ENCODE data around the gene RASGRP1.

The RASGRP1 gene

DNA sequence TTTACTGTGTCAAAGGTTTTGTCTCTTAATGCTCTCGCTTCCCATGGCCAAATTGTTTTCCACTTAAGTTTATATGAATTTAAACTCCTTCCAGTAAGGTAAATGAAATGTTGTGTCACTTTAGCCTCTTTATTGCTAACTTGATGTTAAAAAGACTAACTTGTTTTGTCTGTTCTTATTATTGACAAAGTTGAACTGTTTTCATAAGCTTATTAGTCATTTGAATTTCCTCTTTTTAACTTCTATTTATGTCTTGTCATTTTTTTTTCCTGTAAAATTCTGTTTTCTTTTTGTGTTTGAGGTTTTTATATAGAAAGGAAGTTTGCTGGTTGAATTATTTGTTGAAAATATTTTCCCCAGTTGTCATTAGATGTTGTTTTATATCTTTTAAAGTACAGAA, 84.9 kb downstream of the RASGRP1 start:
- Histone ChIP-seq H3K4me3 (ENCODE audit: low read length) (no peak overlapping the region), H3K27ac (ENCODE audit: low read depth, low read length) (no peak overlapping the region), H3K27me3 (ENCODE audit: control insufficient read depth, insufficient read depth, low read length) (no peaks in the 10 kb centered on the region), H3K9ac (ENCODE audit: low read length) (no peak overlapping the region), H3K4me1 (ENCODE audit: control insufficient read depth, insufficient read depth, low read length) (no peaks in the 10 kb centered on the region), H3K36me3 (ENCODE audit: control insufficient read depth, insufficient read depth, low read length) (peaks cover 3% of the 10 kb centered on the region)

GRCh38 chr15:38479266-38479665, 85.3 kb downstream of the RASGRP1 start:
- H3K9ac ChIP-seq (ENCODE audit: low read length), result no peak overlapping the region
- no peaks in the 10 kb centered on the region for H3K4me1 ChIP-seq (ENCODE audit: control insufficient read depth, insufficient read depth, low read length)
- H3K4me3 ChIP-seq (ENCODE audit: low read length), result no peak overlapping the region
- H3K27me3 ChIP-seq (ENCODE audit: control insufficient read depth, insufficient read depth, low read length), result no peaks in the 10 kb centered on the region
- no peak overlapping the region for H3K27ac ChIP-seq (ENCODE audit: low read depth, low read length)
- peaks cover 3% of the 10 kb centered on the region for H3K36me3 ChIP-seq (ENCODE audit: control insufficient read depth, insufficient read depth, low read length)

GRCh38 chr15:38477637-38478036, 87.0 kb downstream of the RASGRP1 start:
- peaks cover 3% of the 10 kb centered on the region for H3K36me3 ChIP-seq (ENCODE audit: control insufficient read depth, insufficient read depth, low read length)

DNA sequence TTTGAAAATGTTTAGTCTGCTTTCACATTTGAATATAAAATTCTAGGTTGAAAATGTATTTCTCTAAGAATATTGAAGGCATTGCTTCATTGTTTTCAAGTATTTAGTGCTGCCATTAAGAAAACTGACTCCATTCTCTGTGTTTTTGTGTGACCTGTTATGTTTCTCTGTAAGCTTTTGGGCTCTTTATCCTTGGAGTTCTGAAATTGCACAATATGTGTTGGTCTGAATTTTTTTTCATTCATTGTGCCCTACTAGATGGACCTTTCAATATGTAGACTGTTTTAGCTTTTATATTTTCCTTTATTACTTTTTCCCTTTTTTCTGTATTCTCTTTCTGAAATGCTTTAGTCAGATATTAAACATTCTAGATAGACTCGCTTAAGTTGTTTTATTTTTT, 88.5 kb downstream of the RASGRP1 start:
- no peak overlapping the region for H3K4me3 ChIP-seq (ENCODE audit: low read length)

More at GRCh38 chr15:38477637-38478036, 87.0 kb downstream of the RASGRP1 start:
- no peaks in the 10 kb centered on the region for H3K4me1 ChIP-seq (ENCODE audit: control insufficient read depth, insufficient read depth, low read length)
- H3K9ac ChIP-seq (ENCODE audit: low read length), result no peak overlapping the region
- H3K4me3 ChIP-seq (ENCODE audit: low read length), result no peak overlapping the region
- no peaks in the 10 kb centered on the region for H3K27me3 ChIP-seq (ENCODE audit: control insufficient read depth, insufficient read depth, low read length)
- H3K27ac ChIP-seq (ENCODE audit: low read depth, low read length), result no peak overlapping the region

GRCh38 chr15:38475361-38475760, 89.3 kb downstream of the RASGRP1 start:
- H3K36me3 ChIP-seq (ENCODE audit: control insufficient read depth, insufficient read depth, low read length), result peaks cover 3% of the 10 kb centered on the region
- H3K27me3 ChIP-seq (ENCODE audit: control insufficient read depth, insufficient read depth, low read length), result no peaks in the 10 kb centered on the region
- H3K4me1 ChIP-seq (ENCODE audit: control insufficient read depth, insufficient read depth, low read length), result no peaks in the 10 kb centered on the region
- no peak overlapping the region for H3K27ac ChIP-seq (ENCODE audit: low read depth, low read length)
- no peak overlapping the region for H3K9ac ChIP-seq (ENCODE audit: low read length)
- H3K4me3 ChIP-seq (ENCODE audit: low read length), result no peak overlapping the region

More for the DNA sequence above, 88.5 kb downstream of the RASGRP1 start:
- H3K4me1 ChIP-seq (ENCODE audit: control insufficient read depth, insufficient read depth, low read length), result no peaks in the 10 kb centered on the region
- H3K27ac ChIP-seq (ENCODE audit: low read depth, low read length), result no peak overlapping the region
- no peaks in the 10 kb centered on the region for H3K27me3 ChIP-seq (ENCODE audit: control insufficient read depth, insufficient read depth, low read length)
- H3K9ac ChIP-seq (ENCODE audit: low read length), result no peak overlapping the region
- peaks cover 3% of the 10 kb centered on the region for H3K36me3 ChIP-seq (ENCODE audit: control insufficient read depth, insufficient read depth, low read length)

DNA sequence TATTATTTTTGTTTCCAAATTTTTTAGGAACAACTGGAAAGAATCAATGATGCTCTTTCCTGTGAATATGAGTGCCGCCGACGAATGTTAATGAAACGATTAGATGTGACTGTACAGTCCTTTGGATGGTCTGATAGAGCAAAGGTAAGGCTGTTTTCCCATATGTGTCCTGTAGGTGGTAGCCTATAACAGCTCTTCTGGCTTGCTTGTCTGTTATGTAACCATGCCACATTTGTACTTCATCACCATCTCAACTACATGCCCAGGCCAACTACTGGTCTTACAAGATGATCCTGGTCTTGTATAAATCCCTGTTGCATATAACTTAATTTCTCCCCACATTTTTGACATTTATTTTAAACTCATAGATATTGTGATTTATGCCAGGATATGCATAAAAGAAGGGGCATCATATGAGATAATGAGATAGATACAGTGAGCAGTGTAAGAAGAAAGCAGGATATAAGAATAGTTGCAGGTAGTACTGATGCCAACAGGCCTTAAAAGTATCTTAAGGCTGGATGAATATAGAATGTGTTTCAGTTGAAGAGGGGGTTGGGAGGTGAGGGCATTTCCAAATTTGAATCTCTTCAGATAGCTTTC, 90.4 kb downstream of the RASGRP1 start:
- no peaks in the 10 kb centered on the region for H3K27me3 ChIP-seq (ENCODE audit: control insufficient read depth, insufficient read depth, low read length)
- no peak overlapping the region for H3K9ac ChIP-seq (ENCODE audit: low read length)
- H3K27ac ChIP-seq (ENCODE audit: low read depth, low read length), result no peak overlapping the region
- H3K4me3 ChIP-seq (ENCODE audit: low read length), result no peak overlapping the region
- H3K36me3 ChIP-seq (ENCODE audit: control insufficient read depth, insufficient read depth, low read length), result peaks cover 3% of the 10 kb centered on the region
- no peaks in the 10 kb centered on the region for H3K4me1 ChIP-seq (ENCODE audit: control insufficient read depth, insufficient read depth, low read length)

GRCh38 chr15:38471974-38472373, 92.6 kb downstream of the RASGRP1 start:
- H3K4me1 ChIP-seq (ENCODE audit: control insufficient read depth, insufficient read depth, low read length), result no peaks in the 10 kb centered on the region
- H3K9ac ChIP-seq (ENCODE audit: low read length), result no peak overlapping the region
- H3K36me3 ChIP-seq (ENCODE audit: control insufficient read depth, insufficient read depth, low read length), result no peaks in the 10 kb centered on the region
- H3K27me3 ChIP-seq (ENCODE audit: control insufficient read depth, insufficient read depth, low read length), result no peaks in the 10 kb centered on the region
- H3K4me3 ChIP-seq (ENCODE audit: low read length), result no peak overlapping the region
- H3K27ac ChIP-seq (ENCODE audit: low read depth, low read length), result no peak overlapping the region

GRCh38 chr15:38470816-38471215, 93.8 kb downstream of the RASGRP1 start:
- Histone ChIP-seq H3K36me3 (ENCODE audit: control insufficient read depth, insufficient read depth, low read length) (no peaks in the 10 kb centered on the region), H3K9ac (ENCODE audit: low read length) (no peak overlapping the region), H3K27ac (ENCODE audit: low read depth, low read length) (no peak overlapping the region), H3K27me3 (ENCODE audit: control insufficient read depth, insufficient read depth, low read length) (no peaks in the 10 kb centered on the region), H3K4me1 (ENCODE audit: control insufficient read depth, insufficient read depth, low read length) (no peaks in the 10 kb centered on the region), H3K4me3 (ENCODE audit: low read length) (no peak overlapping the region)

DNA sequence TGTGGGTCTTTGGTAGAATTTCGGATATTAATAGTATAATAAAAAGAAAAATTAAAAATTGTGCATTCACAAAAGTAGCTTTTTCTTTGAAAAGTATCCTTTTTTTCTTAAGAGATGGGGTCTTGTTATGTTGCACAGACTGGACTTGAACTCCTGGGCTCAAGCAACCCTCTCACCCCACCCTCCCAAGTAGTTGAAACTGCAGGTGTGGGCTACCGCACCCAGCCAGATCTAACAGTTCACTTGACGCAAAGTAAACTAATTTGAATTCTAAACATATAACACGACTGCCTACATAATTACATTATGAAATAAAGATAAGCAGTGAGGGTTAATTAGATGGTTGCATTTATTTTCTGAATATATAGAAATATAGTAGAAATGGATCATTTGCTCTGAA, 99.9 kb downstream of the RASGRP1 start:
- H3K27me3 ChIP-seq (ENCODE audit: control insufficient read depth, insufficient read depth, low read length), result no peaks in the 10 kb centered on the region
- no peaks in the 10 kb centered on the region for H3K4me1 ChIP-seq (ENCODE audit: control insufficient read depth, insufficient read depth, low read length)
- no peak overlapping the region for H3K9ac ChIP-seq (ENCODE audit: low read length)
- no peaks in the 10 kb centered on the region for H3K36me3 ChIP-seq (ENCODE audit: control insufficient read depth, insufficient read depth, low read length)
- no peak overlapping the region for H3K27ac ChIP-seq (ENCODE audit: low read depth, low read length)
- no peak overlapping the region for H3K4me3 ChIP-seq (ENCODE audit: low read length)

DNA sequence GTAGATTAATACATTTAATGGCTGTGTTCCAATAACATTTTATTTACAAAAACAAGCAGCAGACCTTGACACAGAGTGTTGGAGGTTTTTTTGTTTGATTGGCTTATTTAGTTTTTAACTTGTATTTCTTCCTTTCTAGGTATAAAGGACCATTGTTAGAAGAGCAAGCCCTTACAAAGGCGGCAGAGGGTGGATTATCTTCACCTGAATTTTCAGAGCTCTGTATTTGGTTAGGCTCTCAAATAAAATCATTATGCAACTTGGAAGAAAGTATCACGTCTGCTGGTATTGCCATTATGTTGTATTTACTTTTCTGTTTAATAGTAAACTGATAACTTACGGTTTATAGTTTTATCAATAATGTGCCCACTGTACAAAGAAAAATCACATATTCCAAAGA, 100.7 kb downstream of the RASGRP1 start:
- H3K4me1 ChIP-seq (ENCODE audit: control insufficient read depth, insufficient read depth, low read length), result no peaks in the 10 kb centered on the region
- no peak overlapping the region for H3K4me3 ChIP-seq (ENCODE audit: low read length)
- H3K27ac ChIP-seq (ENCODE audit: low read depth, low read length), result no peak overlapping the region
- no peak overlapping the region for H3K9ac ChIP-seq (ENCODE audit: low read length)
- H3K36me3 ChIP-seq (ENCODE audit: control insufficient read depth, insufficient read depth, low read length), result no peaks in the 10 kb centered on the region
- H3K27me3 ChIP-seq (ENCODE audit: control insufficient read depth, insufficient read depth, low read length), result no peaks in the 10 kb centered on the region

GRCh38 chr15:38461066-38461833, 103.4 kb downstream of the RASGRP1 start:
- no peak overlapping the region for H3K27ac ChIP-seq (ENCODE audit: low read depth, low read length)

GRCh38 chr15:38460543-38460942, 104.1 kb downstream of the RASGRP1 start:
- Histone ChIP-seq H3K27me3 (ENCODE audit: control insufficient read depth, insufficient read depth, low read length) (no peaks in the 10 kb centered on the region), H3K4me1 (ENCODE audit: control insufficient read depth, insufficient read depth, low read length) (no peaks in the 10 kb centered on the region), H3K36me3 (ENCODE audit: control insufficient read depth, insufficient read depth, low read length) (no peaks in the 10 kb centered on the region), H3K27ac (ENCODE audit: low read depth, low read length) (no peak overlapping the region), H3K4me3 (ENCODE audit: low read length) (no peak overlapping the region), H3K9ac (ENCODE audit: low read length) (no peak overlapping the region)

More at GRCh38 chr15:38461066-38461833, 103.4 kb downstream of the RASGRP1 start:
- Histone ChIP-seq H3K4me3 (ENCODE audit: low read length) (no peak overlapping the region), H3K4me1 (ENCODE audit: control insufficient read depth, insufficient read depth, low read length) (no peaks in the 10 kb centered on the region), H3K9ac (ENCODE audit: low read length) (no peak overlapping the region), H3K36me3 (ENCODE audit: control insufficient read depth, insufficient read depth, low read length) (no peaks in the 10 kb centered on the region), H3K27me3 (ENCODE audit: control insufficient read depth, insufficient read depth, low read length) (no peaks in the 10 kb centered on the region)

DNA sequence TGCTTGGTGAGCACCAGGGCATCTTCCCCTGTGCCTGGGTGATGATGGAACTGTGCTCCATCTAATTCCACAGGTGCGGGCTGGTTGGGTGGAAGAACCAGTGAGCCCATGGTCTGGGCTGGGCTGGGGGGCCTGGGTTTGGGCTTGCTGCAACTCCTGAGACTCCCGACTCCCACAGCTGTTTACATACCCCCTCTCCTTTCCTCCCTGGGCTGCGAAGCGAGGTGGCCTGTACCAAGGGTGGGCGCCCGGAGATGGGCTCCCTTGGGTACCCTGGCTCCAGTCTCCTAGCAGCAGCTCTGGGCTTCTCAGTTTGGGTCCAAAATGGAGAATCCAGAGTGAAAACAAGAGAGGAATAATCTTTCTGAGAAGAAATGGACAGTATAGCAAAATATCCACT, 105.1 kb downstream of the RASGRP1 start:
- Histone ChIP-seq H3K27me3 (ENCODE audit: control insufficient read depth, insufficient read depth, low read length) (no peaks in the 10 kb centered on the region), H3K4me3 (ENCODE audit: low read length) (no peak overlapping the region), H3K36me3 (ENCODE audit: control insufficient read depth, insufficient read depth, low read length) (no peaks in the 10 kb centered on the region), H3K9ac (ENCODE audit: low read length) (no peak overlapping the region), H3K27ac (ENCODE audit: low read depth, low read length) (no peak overlapping the region), H3K4me1 (ENCODE audit: control insufficient read depth, insufficient read depth, low read length) (peaks cover 7% of the 10 kb centered on the region)

Measured in rectal smooth muscle tissue (tissue), 1 donor.